DMS 273 treated with DMSO at 0.1 percent for 48 hours (cell line): ENCODE results near the gene SYNRG.

Source experiments
- DNase-seq: peaks from one replicate; lab custom pipeline; 2025; lab: John Stamatoyannopoulos, UW

Gene SYNRG

GRCh38 chr17:37500378-37500777 is 108.8 kb downstream of the SYNRG start:
- DNase-seq: no peak

DNA sequence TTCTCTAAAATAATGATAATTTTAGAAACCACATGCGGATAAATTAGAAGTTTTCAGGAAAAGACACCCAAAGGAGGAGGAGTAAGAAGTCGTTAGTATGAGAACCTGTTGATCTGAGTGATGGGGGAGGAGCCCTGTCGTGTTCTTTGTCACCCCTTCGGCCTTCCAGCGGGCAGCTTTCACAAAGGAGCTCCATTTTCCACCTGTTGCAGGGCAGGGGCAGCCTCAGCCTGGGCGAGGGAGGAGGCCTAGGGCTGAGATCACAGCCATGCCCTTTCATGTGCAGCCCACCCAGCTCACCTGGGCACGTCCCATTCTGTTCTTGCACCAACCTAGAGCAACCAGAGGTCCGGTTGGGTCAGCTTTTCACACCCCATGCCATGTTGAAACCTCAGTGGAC is 114.2 kb downstream of the SYNRG start:
- DNase-seq: no peak

DNA sequence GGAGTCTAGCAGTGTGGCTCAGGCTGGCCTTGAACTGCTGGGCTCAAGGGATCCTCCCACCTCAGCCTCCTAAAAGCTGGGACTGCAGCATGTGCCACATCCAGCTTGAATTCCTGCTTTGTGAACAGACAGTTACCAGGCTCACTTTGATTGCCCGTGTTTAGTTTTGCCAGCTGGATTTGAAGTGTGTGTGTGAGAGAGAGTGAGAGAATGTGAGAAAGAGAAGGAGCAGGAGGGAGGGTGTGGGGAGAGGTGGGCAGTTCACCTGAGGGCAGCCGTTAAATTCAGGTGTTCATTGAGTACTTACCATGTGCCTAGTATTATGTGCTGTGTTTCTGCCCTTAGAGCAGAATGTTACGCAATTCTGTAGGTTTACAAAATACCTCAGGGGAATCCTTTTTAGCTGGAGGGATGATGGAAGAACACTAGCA is 114.8 kb downstream of the SYNRG start:
- no peak for DNase-seq

DNA sequence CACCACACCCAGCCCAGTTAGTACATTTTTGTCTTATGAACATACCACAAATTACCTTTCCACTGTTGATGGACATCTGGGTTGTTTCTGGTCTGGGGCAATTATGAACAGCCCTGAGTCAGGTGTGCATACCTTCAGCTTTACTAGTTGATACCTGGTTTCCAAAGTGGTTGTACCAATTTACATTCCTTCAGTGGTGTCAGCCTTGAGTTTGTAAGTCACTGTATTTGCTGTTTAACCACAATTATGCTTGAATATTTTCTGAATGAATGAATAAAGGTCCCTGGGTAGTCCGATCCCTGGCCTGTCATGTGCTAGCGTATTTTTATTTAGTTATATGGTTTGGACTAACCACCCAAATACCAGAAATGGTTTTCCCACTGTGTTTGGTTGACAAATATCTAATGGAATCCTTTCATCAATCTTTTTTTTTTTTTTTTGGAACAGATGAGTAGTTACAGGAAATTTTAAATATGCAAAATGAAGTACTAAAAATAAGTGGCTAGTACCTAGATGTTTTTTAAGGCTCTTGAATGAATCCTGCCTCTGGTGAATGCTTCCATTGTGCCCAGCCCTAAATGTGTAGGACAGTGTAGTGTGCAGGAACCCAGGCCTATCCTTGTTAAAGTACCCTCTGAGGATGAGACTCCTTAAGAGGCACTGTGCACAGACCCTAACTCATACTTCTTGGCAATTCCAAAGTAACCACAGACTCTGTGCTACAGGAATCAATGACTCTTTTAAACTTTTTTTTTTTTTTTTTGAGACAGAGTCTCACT is 115.8 kb downstream of the SYNRG start:
- no peak for DNase-seq

DNA sequence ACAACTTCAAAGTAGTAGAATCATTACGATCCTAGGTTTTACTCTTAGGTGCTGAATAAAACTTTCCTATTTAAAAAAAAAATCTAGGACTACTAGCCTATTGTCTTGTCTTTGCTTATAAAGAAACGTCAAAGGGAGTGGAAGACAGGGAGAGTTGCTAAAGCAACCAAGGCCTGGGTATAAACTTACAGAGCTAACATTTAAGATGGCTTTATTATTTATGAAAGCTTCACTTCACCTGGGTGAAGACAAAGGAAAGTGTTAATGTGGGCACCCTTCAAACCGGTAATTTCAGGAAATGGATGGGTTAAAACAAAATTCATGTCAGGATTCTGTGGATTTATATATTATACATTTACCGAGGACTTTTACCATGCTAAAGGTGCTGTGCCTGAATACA is 117.1 kb downstream of the SYNRG start:
- DNase-seq: no peak

DNA sequence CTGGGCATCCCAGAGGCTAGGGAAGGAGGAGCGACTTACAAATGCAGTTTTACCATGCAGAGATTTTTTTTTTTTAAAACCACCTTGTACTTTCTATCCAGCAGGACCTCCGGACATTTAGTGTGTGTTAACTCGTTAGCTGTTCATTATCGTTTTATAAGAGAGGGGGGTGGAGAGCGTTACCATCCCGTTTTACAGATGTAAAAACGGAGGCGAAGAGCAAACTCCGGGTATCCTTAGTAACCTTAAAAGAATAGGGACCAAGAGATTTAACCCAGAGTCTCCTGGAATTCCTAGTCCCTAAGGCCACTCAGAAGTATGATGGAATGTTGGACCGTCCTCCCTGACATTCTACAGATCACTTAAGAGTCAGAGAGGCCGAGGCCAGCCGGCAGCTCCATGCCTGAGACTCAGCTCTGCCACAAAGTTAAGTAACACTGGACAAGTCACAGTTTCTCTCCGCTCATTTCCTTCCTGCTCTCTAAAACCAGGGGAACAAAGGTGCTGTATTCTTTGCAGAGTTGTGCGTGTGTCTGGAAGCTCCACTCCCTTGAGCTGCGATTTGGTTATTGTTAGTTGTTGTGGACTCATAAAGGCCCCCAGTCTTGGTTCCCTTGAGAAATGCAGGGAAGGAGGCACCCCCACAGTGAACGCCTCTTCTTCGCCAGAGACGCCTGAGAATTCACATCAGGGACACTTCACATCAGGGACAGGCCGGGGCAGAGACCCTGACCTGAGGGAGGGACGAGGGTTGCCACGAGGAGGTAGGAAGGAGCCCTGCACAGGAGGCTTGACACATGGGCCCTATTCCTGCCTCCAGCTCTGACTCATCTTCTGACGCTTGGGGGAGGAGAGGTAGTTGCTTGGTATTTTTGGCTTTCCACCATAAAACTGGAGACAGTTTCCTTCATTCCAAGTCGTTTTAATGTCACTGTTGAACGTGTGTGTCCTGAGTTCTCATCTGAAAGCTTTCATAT is 118.3 kb downstream of the SYNRG start:
- peak; percentile 39 for DNase-seq

DNA sequence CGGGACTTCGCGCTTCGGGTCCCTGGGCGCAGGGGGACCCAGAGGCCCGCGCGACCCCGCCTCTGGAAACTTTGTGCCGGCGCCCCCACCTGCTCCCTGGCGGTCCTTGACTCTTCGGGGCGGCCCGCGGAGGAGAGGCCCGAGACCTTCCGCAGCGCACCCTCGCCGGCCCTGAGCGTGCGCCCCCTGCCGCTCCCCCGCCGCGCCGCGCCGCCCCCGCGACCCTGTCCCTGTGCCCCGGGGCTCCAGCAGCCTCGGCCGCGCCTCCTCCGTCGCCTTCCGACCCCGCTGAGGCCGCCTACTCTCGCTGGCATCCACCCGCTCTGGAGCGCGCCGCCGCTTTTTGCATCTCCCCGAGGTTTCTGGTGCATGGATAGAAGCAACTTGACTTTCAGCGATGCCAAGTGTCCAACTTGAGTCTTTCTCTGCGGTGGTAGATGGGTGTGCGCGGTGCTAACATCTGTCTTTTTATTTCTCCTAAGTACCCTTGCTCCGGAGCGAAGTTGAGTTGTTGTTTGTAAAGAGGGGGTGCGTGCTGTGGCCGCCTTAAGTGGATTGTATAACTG is 119.1 kb downstream of the SYNRG start:
- DNase-seq: peak; percentile 29

- DNase-seq: peak; percentile 66
Measured at GRCh38 chr17:37489197-37490001, 119.8 kb downstream of the SYNRG start, which contains the start of gene DUSP14. DUSP14 (plus strand) TSS chr17:37489891; CDS start chr17:37512273, 22,382 bp downstream.

- DNase-seq: peak; percentile 14
Measured at GRCh38 chr17:37488607-37489196, 120.5 kb downstream of the SYNRG start.

GRCh38 chr17:37488009-37488604 is 121.1 kb downstream of the SYNRG start:
- DNase-seq: peak; percentile 57

DNA sequence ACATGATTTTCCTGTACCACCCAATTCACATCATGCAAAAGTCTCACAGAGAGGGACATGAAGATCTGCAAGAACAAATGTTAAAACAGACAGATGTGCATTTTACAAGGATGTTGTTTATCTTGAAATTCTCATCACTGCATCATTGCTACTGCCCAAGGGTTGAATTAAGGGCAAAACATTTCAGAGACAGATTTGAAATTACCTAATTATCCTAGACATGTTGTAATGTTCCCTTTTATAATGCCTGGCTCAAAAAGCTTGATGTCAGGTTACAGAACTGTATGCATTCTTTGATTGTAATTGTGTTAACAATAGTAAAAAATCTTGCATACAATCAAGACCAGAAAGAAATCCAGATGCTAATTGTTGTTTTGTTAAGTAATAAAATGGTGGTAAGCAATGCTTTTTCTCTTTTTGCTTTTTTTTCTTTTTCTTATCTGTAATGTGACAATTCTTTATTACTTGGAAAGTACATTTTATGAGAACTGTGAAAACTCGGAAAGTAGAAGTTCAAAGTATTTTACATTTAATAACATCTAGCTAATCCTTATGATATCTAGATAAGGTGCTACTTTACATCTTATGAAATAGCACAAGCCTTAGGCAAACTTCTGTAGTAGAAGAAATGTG is 123.2 kb downstream of the SYNRG start:
- no peak for DNase-seq

GRCh38 chr17:37483311-37484039 is 125.7 kb downstream of the SYNRG start:
- peak; percentile 87 for DNase-seq

- DNase-seq: no peak
Measured at GRCh38 chr17:37481001-37481665, 128.1 kb downstream of the SYNRG start.

DNA sequence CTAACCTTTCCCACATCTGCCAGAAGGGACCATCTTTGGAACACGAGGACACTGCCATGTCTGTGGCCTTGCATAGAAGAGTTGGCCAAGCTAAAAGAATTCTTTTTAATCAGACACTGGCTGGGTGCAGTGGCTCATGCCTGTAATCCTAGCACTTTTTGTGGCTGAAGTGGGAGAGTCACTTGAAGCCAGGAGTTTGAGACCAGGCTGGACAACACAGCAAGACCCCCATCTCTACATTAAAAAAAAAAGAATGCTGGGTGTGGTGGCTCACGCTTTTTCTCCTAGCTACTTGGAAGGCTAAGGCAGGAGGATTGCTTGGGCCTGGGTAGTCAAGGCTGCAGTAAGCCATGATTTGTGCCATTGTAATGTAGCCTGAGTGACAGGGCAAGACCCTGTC is 128.8 kb downstream of the SYNRG start:
- DNase-seq: no peak

DNA sequence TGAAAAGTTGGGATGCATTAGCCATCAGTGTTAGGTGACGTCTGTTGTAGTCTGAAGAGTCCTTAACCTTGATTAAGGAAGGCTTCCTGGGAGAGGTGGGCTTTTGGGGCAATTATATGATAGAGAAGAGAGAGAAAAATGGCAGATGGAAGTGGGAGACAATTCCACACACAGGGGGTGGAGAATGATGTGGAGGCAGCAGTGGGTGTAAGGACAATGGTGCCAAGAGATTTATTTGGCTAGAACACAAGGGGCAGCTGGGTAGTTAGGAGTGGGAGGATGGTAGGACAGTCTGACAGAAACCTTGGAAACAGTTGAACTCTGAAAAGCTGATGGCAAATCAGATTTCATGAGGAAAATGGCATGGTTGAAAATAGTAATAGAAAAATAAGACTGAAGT is 130.2 kb downstream of the SYNRG start:
- no peak for DNase-seq

GRCh38 chr17:37478187-37478586 is 131.0 kb downstream of the SYNRG start:
- peak; percentile 65 for DNase-seq

DNA sequence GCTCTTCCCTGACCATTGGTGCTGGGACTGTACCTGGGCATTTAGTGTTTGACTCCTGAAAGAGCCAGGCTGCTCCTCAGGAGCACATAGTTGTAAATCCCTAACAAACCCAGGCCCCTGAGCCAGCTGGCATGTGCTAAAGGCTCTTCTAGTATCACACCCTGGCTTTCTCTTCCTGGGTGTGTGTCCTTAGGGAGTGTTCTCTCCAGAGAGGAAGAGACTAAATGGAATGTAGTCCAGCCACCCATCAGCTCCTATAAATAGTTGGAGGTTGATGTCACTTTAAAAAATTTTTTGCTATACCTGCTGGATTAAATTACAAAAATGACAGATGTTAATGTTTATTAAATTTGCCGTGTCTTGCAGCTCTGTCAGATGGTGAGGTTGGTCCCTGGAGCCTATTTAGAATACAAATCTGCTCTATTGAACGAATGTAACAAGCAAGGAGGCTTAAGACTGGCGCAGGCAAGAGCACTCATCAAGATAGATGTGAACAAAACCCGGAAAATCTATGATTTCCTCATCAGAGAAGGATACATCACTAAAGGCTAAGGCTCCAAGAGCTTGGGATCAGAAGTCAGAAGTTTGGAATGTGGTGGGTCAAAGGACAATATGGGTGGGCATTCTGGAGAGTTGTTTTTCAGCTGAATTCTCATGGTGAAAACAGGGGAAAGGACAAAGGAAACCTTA is 132.6 kb downstream of the SYNRG start:
- peak; percentile 86 for DNase-seq

GRCh38 chr17:37475731-37476420 is 133.3 kb downstream of the SYNRG start:
- DNase-seq: no peak
